Activated CD4-positive, alpha-beta T cell treated with anti-CD3 and anti-CD28 coated beads, Interleukin-2, amount 50 U/mL, for 1 hour (primary cell): Measurements from ENCODE around the gene AMPH.
"Not testable (repeated sequence)": the region's sequence is repeated elsewhere in the genome, so short reads cannot be mapped to it uniquely, and the experiment has no call there.

Experiments used
- DNase-seq: peaks from one replicate; pipeline ENCODE4 v3.0.0-alpha.2; 2020

The AMPH gene

DNA sequence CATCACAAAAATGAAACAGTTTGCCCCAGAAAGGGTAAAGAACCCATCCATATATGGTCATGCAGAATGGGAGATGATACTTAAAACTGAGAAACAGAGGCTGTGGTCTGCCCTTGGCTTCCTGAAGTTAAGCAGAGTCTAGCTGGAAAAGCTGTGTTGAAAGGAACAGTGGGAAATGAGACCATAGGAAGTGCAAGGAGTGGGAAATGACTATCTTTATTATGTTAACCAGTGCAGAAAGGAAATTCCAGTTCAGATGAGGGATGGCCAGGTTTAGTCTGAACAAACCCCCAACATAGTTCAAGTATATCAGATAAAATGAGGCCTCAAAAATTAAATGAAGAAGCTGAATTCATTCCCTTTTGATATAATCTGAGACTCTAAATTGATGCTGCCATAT is 245.5 kb downstream of the AMPH start:
- DNase-seq: no peak

DNA sequence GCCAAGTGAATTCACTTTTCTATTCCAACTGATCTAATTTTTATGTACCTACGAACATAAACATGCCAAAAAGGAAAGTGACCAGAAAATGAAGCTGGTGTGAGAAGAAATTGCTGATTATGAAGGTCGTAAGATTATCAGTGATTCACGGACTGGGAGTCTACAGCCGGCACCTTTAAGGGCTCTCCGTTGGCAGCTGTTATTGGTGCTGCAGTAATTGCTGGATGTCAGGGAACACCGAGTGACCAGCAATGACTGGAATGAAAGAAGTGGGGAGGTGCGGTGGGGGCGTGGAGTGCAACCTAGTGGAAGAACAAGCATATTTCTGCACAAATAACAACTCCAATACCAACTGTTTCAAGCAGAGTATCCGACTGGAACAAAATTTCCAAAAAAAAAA is 247.9 kb downstream of the AMPH start:
- DNase-seq: no peak

DNA sequence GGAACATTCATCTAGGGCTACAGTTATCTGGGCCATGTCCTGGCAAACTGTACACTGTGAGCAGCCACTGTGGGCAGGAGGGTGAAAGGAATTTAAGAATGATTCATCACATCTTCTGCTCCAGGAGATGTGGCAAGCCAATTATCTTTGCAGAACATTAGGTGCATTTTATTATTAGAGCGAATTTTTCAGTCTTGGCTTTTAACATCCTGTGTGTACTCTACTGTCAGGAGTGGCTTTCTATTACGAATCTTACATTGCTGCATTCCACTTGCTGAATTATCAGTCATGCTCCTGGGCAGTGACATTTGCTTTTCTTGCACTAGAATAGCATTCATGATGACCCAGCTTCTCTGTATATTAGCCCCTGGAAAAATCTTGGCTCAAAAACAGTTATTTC is 248.5 kb downstream of the AMPH start:
- DNase-seq: no peak

DNA sequence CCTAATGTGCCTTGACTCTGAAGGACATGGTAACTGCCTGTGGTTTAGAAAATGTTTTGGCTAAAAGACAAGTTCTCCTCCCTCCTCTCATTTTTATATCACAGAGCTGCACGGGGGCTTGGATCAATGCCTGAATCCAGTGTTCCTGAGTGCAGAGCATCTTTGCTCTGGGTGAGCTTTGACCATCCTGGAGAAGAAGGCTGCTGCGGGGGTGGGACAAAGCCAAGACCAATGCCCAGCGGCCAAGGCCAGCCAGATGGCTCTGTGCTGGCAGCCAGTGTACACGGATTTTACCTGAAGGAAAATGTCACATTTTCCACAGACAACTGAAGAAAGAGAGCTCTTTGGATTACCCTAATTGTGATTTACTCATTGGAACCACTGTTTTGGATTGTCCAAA is 255.7 kb downstream of the AMPH start:
- DNase-seq: no peak

DNA sequence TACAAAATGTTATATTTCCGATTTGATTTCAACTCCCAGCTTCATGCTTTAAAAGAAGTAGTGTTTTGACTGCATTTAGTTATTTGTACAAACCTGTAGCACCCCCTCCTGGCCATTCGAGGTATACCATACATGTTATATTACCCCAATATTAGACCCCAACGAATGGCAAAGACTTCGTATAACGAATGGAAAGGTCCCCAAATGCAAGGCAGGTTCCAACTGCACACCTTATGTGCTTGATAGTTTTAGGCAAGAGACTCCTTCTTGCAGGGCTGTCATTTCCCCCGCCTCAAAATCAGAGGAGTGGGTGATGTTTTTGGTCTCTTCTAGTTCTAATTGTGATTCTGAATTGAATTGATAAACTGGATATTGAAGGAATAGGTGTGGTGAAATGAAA is 256.7 kb downstream of the AMPH start:
- peak; percentile 62 for DNase-seq

DNA sequence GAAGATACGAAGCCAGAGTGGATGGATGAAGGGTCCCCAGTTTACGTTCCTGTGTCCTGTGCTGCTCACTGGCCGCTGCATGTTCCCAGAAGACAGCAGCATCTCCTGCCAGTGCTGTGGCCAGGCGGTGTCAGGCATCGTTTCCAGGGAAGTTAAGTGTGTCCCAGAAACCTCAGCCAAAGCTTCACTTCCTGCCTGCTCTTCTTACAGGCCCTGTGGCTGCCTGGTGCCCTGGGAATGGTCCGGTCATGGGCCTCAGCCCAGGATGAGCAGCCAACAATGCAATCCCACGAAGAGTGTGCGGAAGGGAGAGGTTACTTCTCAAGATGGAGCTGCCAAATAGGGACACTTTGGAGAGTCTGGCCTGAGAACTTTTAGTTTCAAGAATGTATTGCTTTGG is 258.0 kb downstream of the AMPH start:
- DNase-seq: no peak

DNA sequence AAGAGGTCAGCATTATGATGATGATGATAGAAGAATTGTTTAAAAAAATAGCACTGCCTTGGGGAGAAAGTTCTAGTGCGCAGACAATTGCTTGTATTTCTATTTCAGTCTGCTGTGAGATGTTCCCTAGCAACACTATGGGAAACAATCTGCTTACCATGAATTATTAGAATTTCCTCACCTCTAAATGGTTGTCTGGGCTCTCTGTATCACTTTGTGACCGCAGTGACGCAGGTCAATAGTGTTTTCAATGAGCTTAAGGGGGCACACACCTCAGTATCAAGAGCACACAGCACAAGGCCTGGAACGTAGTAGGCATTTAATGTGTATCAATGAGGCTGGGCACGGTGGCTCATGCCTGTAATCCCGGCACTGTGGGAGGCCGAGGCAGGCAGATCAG is 258.9 kb downstream of the AMPH start:
- no peak for DNase-seq

DNA sequence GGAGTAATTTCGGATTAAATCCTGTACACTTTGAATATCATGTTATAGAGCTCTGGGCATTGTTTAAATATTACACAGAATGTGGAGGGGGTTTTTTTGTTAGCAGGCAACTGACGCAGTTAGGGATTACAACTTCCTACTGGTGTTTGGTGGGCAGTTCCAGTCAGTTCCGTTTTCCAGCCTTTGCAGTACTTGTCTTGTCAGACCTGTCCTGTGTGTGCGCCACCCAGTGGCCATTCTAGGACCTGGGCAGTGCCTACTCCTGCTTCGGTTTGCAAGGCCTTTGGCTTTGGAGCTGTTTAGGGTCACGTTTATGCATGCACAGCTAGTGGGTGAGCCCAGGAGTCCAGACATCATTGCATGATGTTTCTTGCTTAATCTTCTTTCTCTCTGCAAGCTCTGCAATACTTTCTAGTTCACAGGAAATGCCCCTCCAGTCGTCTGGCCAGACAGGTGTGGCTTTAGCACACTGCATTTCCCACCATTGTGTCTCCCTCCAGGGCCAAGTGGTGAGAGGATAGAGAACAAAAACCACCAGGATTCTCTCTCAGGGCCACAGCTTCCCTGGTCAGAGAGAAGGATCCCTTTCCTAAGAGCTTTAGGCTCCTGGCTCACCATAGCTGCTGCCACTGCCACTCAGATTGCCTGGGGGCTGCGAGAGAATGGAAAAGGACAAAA is 261.2 kb downstream of the AMPH start:
- DNase-seq: peak; percentile 70

DNA sequence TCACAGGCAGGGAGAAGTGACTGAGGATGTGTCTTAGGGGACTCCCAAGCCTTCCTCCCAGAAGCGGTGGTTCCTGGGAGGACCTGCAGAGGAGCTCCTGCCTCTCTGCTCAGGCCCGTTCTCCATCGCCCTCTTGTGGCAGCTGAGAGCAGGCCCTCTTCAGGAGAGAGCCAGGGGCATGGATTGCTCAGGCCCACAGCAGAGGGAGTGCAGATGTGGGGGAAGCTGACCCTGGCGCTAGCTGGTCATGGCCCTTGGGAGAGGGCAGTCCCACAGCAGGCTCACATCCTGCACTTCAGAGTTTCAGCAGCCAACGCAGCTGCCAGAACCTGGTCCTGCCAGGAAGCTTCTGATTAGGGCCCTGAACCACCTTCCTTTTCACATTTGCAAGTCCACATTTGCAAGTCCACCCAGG is 263.0 kb downstream of the AMPH start:
- DNase-seq: peak; percentile 70

DNA sequence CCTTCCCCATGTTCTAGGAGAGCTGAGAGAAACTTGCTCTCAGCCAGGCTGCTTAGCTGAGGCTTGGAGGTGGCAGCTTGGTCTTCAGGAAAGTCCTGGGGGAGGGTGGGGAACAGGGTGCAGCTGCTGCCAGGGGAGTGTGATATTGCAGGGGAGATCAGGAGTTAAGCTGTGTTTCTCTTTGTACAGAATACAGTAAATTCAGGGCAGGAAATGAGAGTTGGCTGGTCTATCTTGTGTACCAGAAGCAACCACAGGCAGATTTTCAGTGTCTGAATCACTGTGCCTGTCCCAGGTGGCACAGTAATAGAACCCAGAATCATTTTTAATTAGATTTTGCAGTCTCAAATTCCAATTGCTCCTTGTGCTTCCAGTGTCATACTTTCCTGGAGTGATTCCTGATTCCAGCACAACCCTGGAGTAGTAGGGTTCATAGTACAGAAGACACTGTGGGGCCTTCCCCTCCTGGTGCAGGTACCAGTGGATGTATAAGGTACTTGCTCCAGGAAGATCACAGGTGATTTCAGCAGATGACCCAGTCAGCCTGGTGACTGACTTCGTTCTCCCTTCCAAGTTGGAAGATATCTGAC is 263.8 kb downstream of the AMPH start:
- no peak for DNase-seq

DNA sequence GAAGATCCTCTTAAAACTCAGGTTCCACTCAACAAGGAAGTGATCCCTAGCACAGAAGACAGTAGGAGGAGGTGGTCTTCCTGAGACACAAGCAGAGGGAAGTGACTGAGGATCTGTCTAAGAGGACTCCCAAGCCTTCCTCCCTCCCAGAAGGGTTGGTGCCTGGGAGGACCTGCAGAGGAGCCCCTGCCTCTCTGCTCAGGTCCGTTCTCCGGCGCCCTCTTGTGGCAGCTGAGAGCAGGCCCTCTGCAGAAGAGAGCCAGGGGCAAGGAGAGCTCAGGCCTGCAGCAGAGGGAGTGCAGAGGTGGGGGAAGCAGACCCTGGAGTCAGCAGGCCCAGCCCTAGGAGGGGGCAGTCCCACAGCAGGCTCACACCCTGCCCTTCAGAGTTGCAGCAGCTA is 267.8 kb downstream of the AMPH start:
- peak; percentile 75 for DNase-seq

DNA sequence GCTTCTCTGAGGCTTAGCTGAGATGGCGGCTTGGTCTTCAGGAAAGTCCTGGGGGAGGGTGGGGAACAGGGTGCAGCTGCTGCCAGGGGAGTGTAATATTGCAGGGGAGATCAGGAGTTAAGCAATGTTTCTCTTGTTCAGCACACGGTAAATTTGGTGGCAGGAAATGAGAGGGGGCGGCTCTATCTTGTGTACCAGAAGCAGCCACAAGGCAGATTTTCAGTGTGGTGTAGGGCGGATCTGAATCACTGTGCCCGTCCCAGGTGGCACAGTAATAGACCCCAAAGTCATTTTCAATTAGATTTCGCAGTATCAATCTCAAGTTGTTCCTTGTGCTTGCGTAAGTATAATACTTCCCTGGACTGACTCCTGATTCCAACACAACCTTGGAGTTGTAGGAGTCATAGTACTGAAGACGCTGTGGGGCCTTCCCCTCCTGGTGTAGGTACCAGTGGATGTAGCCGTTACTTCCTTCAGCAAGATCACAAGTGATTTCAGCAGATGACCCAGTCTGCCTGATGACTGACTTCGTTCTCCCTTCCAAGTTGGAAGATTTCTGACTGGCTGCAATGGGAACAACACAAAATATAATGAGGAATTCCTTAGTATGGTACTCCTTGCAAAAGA is 268.4 kb downstream of the AMPH start:
- peak; percentile 49 for DNase-seq

DNA sequence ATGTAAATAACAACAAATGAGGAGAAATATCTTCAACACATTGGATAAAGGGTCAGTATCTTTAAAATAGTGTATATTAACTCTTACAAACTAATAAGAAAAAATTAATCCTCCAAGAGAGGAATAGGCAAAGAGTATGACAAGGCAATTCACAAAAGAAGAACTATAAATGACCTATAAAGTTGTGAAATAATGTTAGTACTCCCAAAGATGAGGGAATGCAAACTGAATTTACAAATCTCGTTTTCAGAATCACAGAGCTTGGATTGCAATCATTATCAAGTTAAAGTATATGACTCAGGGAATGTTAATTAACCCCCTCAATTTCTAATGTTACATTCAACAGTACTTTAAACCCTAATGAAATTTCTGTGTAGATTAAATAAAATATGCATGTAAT is 270.4 kb downstream of the AMPH start:
- DNase-seq: no peak

DNA sequence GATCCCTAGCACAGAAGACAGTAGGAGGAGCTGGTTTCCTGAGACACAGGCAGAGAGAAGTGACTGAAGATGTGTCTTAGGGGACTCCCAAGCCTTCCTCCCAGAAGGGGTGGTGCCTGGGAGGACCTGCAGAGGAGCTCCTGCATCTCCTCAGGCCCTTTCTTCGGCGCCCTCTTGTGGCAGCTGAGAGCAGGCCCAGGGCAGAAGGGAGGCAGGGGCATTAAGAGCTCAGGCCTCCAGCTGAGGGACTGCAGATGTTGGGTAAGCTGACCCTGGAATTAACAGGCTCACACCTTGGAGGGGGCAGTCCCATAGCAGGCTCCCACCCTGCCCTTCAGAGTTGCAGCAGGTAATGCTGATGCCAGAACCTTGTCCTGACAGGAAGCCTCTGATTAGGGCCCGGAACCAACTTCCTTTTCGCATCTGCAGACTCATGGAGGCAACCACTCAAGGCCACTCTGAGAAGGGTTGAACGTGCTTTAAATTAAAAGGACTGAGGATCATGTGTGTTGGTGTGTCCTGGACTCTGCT is 272.0 kb downstream of the AMPH start:
- peak; percentile 77 for DNase-seq

DNA sequence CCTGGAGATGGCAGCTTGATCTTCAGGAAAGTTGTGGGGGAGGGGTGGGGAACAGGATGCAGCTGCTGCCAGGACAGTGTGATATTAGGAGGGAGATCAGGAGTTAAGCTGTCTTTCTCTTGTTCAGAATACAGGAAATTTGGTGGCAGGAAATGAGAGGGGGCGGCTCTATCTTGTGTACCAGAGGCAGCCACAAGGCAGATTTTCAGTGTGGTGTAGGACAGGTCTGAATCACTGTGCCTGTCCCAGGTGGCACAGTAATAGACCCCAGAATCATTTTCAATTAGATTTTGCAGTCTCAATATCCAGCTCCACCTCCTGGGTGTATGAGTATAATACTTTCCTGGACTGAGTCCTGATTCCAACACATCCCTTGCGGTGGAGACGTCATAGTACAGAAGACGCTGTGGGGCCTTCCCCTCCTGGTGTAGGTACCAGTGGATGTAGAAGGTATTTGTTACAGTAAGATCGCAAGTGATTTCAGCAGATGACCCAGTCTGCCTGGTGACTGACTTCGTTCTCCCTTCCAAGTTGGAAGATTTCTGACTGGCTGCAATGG is 272.8 kb downstream of the AMPH start:
- not testable (repeated sequence) for DNase-seq

DNA sequence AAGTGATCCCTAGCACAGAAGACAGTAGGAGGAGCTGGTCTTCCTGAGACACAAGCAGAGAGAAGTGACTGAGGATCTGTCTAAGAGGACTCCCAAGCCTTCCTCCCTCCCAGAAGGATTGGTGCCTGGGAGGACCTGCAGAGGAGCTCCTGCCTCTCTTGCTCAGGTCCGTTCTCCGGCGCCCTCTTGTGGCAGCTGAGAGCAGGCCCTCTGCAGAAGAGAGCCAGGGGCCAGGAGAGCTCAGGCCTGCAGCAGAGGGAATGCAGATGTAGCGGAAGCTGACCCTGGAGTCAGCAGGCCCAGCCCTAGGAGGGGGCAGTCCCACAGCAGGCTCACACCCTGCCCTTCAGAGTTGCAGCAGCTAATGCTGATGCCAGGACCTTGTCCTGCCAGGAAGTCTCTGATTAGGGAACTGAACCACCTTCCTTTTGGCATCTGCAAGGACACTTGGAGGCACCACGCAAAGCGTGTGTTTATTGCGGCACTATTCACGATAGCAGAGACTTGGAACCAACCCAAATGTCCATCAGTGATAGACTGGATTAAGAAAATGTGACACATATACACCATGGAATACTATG is 276.8 kb downstream of the AMPH start:
- peak; percentile 61 for DNase-seq

DNA sequence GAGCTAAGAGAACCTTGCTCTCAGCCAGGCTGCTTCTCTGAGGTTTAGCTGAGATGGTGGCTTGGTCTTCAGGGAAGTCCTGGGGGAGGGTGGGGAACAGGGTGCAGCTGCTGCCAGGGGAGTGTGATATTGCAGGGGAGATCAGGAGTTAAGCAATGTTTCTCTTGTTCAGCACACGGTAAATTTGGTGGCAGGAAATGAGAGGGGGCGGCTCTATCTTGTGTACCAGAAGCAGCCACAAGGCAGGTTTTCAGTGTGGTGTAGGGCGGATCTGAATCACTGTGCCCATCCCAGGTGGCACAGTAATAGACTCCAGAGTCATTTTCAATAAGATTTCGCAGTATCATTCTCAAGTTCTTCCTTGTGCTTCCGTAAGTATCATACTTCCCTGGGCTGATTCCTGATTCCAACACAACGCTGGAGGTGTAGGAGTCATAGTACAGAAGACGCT is 277.7 kb downstream of the AMPH start:
- peak; percentile 36 for DNase-seq

DNA sequence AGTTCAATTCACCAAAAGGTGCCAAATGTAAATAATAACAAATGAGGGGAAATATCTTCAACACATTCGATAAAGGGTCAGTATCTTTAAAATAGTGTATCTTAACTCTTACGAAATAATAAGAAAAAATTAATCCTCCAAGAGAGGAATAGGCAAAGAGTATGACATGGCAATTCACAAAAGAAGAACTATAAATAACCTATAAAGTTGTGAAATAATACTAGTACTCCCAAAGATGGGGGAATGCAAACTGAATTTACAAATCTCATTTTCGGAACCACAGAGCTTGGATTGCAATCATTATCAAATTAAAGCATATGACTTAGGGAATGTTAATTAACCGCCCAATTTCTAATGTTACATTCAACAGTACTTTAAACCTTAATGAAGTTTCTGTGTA is 279.6 kb downstream of the AMPH start:
- DNase-seq: no peak

DNA sequence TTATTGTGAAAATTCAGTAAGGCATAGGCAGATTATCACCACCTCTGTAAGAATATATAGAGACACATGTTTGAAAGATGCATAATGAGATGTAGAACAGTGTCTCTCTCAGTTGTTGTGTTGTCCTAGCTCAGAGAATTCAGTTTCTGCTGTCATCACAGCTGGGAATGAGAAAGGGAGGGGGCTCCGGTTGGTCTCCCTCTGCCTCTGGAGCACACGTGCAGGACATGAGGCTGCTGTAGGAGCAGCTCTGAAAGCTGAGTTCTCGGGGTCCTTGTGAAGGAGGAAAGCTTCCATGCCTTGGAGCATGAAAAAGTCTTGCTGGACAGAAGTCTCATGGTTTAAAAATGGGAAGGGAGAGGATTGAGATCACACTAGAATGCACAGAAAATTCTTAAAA is 280.4 kb downstream of the AMPH start:
- not testable (repeated sequence) for DNase-seq

DNA sequence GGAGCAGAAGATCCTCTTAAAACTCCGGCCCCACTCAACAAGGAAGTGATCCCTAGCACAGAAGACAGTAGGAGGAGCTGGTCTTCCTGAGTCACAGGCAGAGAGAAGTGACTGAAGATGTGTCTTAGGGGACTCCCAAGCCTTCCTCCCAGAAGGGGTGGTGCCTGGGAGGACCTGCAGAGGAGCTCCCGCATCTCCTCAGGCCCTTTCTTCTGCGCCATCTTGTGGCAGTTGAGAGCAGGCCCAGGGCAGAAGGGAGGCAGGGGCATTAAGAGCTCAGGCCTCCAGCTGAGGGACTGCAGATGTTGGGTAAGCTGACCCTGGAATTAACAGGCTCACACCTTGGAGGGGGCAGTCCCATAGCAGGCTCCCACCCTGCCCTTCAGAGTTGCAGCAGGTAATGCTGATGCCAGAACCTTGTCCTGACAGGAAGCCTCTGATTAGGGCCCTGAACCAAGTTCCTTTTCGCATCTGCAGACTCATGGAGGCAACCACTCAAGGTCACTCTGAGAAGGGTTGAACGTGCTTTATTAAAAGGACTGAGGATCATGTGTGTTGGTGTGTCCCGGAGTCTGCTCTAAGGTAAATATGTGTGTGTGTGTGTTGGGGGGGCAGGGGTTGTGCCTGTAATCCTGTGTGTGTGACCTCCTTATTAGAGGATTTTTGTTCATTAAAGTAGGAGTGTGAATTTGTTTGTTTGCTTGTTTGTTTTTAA is 281.1 kb downstream of the AMPH start:
- peak; percentile 49 for DNase-seq

DNA sequence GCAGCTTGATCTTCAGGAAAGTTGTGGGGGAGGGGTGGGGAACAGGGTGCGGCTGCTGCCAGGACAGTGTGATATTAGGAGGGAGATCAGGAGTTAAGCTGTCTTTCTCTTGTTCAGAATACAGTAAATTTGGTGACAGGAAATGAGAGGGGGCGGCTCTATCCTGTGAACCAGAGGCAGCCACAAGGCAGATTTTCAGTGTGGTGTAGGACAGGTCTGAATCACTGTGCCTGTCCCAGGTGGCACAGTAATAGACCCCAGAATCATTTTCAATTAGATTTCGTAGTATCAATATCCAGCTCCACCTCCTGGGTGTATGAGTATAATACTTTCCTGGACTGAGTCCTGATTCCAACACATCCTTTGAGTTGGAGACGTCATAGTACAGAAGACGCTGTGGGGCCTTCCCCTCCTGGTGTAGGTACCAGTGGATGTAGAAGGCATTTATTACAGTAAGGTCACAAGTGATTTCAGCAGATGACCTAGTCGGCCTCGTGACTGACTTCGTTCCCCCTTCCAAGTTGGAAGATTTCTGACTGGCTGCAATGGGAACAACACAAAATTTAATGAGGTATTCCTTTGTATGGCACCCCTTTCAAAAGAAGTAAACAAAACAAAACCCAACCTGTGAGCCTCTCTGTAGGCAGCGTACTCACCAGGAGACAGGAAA is 281.9 kb downstream of the AMPH start:
- DNase-seq: not testable (repeated sequence)
